ENCODE results near the gene OSBP. TPM values are rescaled to one million over a fixed set of nuclear protein-coding genes. Genes with fewer than 3 reads are reported as not detected.

OSBP gene
- total and polyA plus RNA-seq, 4 donors: 12.0 to 41.9 (median 30.2) TPM

GRCh38 chr11:59598961-59599360 lies 16.6 kb downstream of the OSBP start:
- no peaks in the 10 kb centered on the region for H3K27me3 ChIP-seq (ENCODE audit: control insufficient read depth in 3 of 3, insufficient read depth in 3 of 3, low read length in 2 of 3)
- DNase-seq (peak; percentile 13 to 77 (median 60)), ATAC-seq (ENCODE audit: insufficient read depth, low FRiP score) (no peak)
- no peak overlapping the region for H3K9ac ChIP-seq (ENCODE audit: insufficient read depth in 1 of 2, low read length in 2 of 2)
- no peaks in the 10 kb centered on the region for H3K9me3 ChIP-seq (ENCODE audit: control insufficient read depth in 4 of 4, insufficient read depth in 3 of 4, low read length in 3 of 4)
- H3K36me3 ChIP-seq (ENCODE audit: control insufficient read depth in 4 of 4, insufficient read depth in 4 of 4, low read length in 4 of 4): peaks cover 37 to 74% (median 62%) of the 10 kb centered on the region in 4 donors
- no peak for TF ChIP-seq CTCF (IDR thresholded peaks at IDR 0.05; ENCODE audit: control extremely low read depth, extremely low read depth)
- WGBS, 2 donors: 90 to 98% methylated on average over 1 of the region's 1 CpG
- no peaks in the 10 kb centered on the region for H3K4me1 ChIP-seq (ENCODE audit: control insufficient read depth in 5 of 5, insufficient read depth in 5 of 5, low read length in 5 of 5)
- H3K4me3 ChIP-seq: no peak overlapping the region
- H3K27ac ChIP-seq (ENCODE audit: low read depth in 1 of 2, low read length in 1 of 2): no peak overlapping the region

GRCh38 chr11:59584294-59584693 lies 31.3 kb downstream of the OSBP start:
- Histone ChIP-seq H3K36me3 (ENCODE audit: control insufficient read depth in 4 of 4, insufficient read depth in 4 of 4, low read length in 4 of 4) (peaks cover 12 to 41% (median 27%) of the 10 kb centered on the region in 4 donors), H3K9me3 (ENCODE audit: control insufficient read depth in 4 of 4, insufficient read depth in 3 of 4, low read length in 3 of 4) (peaks cover 0 to 7% (median 2%) of the 10 kb centered on the region in 4 donors), H3K27me3 (ENCODE audit: control insufficient read depth in 3 of 3, insufficient read depth in 3 of 3, low read length in 2 of 3) (no peaks in the 10 kb centered on the region), H3K27ac (ENCODE audit: low read depth in 1 of 2, low read length in 1 of 2) (no peak overlapping the region), H3K9ac (ENCODE audit: insufficient read depth in 1 of 2, low read length in 2 of 2) (no peak overlapping the region), H3K4me3 (no peak overlapping the region), H3K4me1 (ENCODE audit: control insufficient read depth in 5 of 5, insufficient read depth in 5 of 5, low read length in 5 of 5) (peaks cover 0 to 1% (median 0%) of the 10 kb centered on the region in 5 donors)
- TF ChIP-seq CTCF (IDR thresholded peaks at IDR 0.05; ENCODE audit: control extremely low read depth, extremely low read depth): no peak
- DNase-seq: no peak
- 96 to 100% methylated on average over 2 of the region's 2 CpGs for WGBS, 2 donors
- no peak for ATAC-seq (ENCODE audit: insufficient read depth, low FRiP score)

GRCh38 chr11:59582006-59582405 lies 33.6 kb downstream of the OSBP start:
- DNase-seq: no peak
- 90 to 95% methylated on average over 1 of the region's 1 CpG for WGBS, 2 donors
- Histone ChIP-seq H3K27ac (ENCODE audit: low read depth in 1 of 2, low read length in 1 of 2) (no peak overlapping the region), H3K9me3 (ENCODE audit: control insufficient read depth in 4 of 4, insufficient read depth in 3 of 4, low read length in 3 of 4) (peaks cover 0 to 7% (median 2%) of the 10 kb centered on the region in 4 donors), H3K9ac (ENCODE audit: insufficient read depth in 1 of 2, low read length in 2 of 2) (no peak overlapping the region), H3K4me1 (ENCODE audit: control insufficient read depth in 5 of 5, insufficient read depth in 5 of 5, low read length in 5 of 5) (no peaks in the 10 kb centered on the region), H3K27me3 (ENCODE audit: control insufficient read depth in 3 of 3, insufficient read depth in 3 of 3, low read length in 2 of 3) (no peaks in the 10 kb centered on the region), H3K4me3 (no peak overlapping the region), H3K36me3 (ENCODE audit: control insufficient read depth in 4 of 4, insufficient read depth in 4 of 4, low read length in 4 of 4) (peaks cover 21 to 48% (median 29%) of the 10 kb centered on the region in 4 donors)
- no peak for ATAC-seq (ENCODE audit: insufficient read depth, low FRiP score)
- no peak for TF ChIP-seq CTCF (IDR thresholded peaks at IDR 0.05; ENCODE audit: control extremely low read depth, extremely low read depth)

DNA sequence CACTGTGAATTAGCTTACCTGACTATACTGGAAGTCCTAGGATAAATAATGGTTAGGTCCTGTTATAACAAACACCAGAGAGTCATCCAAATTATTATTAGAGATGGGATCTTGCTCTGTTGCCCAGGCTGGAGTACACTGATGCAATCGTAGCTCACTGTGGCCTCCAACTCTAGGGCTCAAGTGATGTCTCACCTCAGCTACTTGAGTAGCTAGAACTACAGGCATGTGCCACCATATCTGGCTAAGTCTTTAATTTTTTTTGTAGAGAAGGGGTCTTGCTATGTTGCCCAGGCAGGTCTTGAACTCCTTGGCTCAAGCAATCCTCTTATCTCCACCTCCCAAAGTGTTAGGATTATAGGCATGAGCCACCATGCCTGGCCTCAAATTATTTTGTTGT lies 37.2 kb downstream of the OSBP start:
- no peaks in the 10 kb centered on the region for H3K4me1 ChIP-seq (ENCODE audit: control insufficient read depth in 5 of 5, insufficient read depth in 5 of 5, low read length in 5 of 5)
- TF ChIP-seq CTCF (IDR thresholded peaks at IDR 0.05; ENCODE audit: control extremely low read depth, extremely low read depth): no peak
- H3K27ac ChIP-seq (ENCODE audit: low read depth in 1 of 2, low read length in 1 of 2): no peak overlapping the region
- H3K36me3 ChIP-seq (ENCODE audit: control insufficient read depth in 4 of 4, insufficient read depth in 4 of 4, low read length in 4 of 4): peaks cover 30 to 50% (median 31%) of the 10 kb centered on the region in 4 donors
- no peak for ATAC-seq (ENCODE audit: insufficient read depth, low FRiP score)
- no peak for DNase-seq
- 94 to 100% methylated on average over 1 of the region's 1 CpG for WGBS, 2 donors
- H3K9me3 ChIP-seq (ENCODE audit: control insufficient read depth in 4 of 4, insufficient read depth in 3 of 4, low read length in 3 of 4): no peaks in the 10 kb centered on the region
- H3K9ac ChIP-seq (ENCODE audit: insufficient read depth in 1 of 2, low read length in 2 of 2): no peak overlapping the region
- H3K4me3 ChIP-seq: no peak overlapping the region
- H3K27me3 ChIP-seq (ENCODE audit: control insufficient read depth in 3 of 3, insufficient read depth in 3 of 3, low read length in 2 of 3): no peaks in the 10 kb centered on the region
